Stimulated activated CD4-positive, alpha-beta T cell treated with anti-CD3 and anti-CD28 coated beads, Interleukin-12 subunit alpha, Interleukin-12 subunit beta, amount 100 ng/mL, for 48 hours (primary cell): Measurements from ENCODE around the gene ULBP3.
A peak's percentile ranks its signal among the peaks of the same experiment; 100 is the strongest.
"Not testable (repeated sequence)": the region's sequence is repeated elsewhere in the genome, so short reads cannot be mapped to it uniquely, and the experiment has no call there.

Experiments used
- DNase-seq, 3 donors: peaks; one replicate each; pipeline ENCODE4 v3.0.0-alpha.2; 2020; ENCODE audit warnings: low read depth in 2 of 3, low spot score in 1 of 3

The ULBP3 gene

DNA sequence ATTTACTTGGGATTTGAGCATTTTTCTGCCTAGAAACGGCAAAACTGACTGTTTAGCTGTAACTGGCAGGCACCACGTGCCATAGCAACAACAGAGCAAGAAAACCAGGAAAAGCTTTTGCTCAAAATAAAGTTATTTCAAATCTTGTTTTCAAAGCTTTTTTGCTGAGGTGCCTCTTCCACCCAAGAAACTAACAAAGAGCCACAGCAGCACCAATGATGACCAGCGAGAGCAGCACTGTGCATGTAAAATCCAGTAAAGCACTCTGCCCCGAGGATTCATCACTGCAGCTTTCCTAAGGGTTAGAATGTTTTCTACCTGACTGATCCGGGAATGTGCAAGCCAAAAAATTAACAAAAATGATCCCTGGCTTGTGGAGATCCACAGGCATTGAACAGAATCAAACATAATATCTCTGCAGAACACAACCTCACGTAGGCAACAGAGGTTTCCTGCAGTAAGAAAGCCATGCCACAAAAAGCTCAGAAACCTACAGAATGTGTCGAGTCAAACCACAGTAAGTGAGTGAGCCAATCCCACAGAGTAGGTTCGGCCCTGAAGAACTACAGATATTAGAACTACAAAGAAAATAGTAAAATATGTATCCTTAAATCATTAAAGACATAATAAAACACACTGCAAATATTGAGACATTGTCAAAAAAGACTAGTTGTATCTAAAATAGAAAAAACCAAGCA lies 7.4 kb upstream of the ULBP3 start:
- DNase-seq: no peak

DNA sequence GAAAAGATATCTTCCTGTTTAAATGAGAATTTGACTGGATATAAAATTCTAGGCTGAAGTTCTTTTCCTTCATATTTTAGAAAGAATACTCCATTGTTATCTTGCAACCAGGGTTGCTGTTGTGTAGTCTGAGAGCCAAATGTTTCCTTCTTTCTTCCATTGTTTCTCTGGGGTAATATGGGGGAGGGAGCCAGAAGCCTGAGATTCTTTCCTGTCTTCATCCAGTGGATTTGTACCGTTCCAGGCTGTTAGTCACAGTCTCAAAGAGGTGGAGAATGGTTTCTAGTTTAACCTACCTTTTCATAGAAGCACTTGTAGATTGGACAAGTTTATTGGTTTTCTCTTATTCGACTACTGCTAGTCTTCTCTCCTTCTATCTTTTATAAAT lies 6.1 kb upstream of the ULBP3 start:
- no peak for DNase-seq

DNA sequence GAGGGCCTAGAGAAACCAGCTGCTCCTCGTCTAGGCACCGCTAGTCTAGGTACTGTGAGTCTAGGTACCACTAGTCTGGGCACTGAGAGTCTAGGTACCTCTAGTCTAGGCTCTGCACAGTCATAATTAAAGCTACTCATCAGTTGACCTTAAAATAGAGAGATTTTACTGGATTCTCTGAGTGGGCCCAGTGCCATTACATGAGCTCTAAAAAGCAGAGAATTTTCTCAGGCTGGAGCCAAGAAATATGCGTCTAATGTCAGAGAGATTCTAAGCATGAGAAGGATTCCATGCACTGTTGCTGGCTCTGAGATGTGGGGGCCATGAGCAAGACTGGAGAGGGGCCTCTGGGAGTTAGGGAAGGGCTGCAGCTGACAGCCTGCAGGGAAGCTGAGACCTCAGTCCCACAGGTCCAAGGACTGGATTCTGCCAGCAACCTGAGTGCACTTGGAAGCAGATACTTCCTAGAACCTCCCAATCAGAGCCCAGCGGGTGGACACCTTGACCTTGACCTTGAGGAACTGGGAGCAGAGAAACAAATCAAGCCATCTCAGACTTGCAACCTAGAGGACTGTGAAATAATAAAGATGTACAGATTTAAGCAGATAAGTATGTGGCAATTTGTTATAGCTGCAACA lies 5.6 kb upstream of the ULBP3 start:
- DNase-seq: not testable (repeated sequence)

DNA sequence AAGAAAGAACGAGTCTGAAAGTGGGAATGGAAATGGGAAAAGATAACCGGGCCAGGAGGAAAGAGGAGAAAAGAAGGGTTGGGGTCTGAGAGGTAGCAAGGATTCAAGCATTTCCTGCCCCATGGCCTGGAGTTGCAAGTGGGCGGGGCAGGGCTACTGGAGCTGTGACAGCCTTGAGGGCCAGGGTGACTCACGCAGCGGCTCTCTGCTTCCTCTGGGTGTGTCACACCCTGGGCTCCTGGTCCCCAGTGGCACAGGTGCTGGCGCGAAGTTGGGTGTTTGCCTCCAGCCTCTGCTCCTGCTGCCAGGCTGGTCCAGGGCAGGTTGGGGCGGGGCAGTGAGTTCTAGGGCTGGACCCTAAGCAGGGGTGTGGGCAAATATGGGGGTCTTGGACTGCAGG lies 3.3 kb upstream of the ULBP3 start:
- DNase-seq: peak in 1 of 3 donors; percentile 30

DNA sequence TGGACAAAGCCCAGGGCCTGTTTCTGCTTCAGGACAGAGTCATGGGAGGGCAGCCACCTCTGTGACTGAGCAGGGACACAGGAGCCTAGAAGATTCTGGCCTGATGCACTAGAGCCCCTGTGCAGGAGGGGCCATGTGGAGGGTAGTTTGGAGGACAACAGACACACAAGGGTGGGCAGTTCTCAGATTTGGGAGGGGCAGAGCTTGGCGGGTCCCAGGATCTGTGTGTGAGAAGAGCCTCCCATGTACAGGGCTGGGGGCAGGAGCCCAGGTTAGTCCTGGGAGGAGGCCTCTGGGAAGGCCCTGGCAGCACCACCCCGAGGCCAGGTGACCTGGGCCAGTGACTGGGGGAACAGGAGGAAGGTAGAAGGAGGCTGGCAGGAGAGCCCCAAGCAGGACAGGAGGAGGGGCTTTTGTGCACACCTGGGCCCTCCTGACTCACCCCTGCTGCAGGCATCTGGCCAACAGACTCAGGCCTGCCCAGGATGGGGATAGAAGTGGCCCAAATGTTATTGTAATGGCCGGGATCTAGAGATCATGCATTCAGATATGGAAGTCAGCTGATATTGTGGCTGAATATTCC lies 1.4 kb upstream of the ULBP3 start:
- DNase-seq: no peak

DNA sequence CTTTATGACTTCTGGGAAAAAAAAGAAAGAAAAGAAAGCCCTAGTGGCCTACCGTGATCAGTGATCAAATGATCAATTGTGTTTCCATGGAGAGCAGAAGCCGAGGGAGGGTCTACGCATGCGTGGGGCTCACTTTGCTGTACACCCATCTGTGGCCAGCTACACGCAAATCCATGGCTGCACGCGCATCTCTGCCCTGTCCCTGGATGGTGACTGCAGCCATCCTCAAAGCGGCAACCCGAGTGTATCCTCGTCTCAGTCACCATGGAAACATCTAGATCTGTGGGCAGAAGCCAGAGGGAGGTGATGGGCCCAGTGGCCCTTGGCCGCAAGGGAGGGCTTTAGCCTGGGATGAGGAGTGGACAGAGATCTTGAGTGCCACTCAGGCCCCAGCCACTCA lies 785 bp upstream of the ULBP3 start:
- DNase-seq: no peak

DNA sequence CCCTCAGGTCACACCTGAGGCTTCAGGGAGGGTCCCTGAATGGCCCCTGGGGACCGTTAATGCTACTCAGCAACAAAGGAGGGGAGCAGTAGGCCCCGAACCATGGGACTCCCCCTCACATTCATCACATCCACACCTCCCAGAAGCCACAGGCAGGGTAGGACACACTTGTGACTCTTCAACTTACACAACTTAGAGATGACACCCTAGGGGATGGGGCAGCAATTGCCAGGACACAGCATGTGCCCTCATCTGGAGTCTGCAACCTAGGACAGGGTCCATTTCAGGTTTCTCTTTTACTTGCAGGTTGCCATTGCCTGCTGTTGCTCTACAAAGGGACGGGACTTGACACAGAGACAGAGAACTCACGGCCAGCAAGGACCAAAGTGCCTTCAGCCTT lies 770 bp downstream of the ULBP3 start:
- DNase-seq: no peak

DNA sequence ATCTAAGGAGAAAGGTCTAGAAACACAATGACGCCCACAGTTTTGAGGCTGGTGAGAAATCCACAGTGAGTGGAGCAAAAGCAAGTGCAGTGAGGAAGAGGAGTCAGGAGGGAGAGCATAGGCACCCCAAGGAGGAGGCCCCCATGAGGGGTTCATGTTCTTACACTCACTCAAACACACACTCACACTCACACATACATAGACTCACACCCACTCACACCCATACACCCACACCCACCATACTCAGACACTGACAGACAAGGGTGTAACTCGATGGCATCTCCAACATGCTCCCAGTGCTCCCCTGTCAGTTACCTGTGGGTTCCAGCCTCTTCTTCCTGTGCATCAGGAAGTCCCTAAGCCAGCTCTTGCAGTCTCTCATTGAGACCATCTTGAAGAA lies 3.8 kb downstream of the ULBP3 start:
- DNase-seq: no peak

DNA sequence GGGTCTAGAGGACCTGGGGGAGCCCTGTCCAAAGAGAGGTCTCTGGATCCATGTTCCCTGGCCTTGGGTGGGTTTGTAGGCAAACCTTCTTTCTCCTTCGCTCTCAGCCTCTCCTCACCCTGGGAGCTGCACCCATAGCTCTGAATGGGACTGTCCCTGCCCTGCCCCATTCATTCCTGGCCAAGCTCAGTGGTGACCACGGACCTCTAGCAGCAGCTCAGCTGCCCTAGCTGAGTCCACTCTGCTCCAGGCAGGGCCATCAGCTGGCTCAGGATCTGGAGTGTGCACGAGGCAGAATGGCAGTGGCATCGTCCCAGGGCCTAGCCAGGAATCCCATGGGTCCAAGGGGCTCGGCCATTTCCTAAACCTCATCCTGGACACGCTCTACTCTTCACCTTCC lies 5.3 kb downstream of the ULBP3 start:
- no peak for DNase-seq

DNA sequence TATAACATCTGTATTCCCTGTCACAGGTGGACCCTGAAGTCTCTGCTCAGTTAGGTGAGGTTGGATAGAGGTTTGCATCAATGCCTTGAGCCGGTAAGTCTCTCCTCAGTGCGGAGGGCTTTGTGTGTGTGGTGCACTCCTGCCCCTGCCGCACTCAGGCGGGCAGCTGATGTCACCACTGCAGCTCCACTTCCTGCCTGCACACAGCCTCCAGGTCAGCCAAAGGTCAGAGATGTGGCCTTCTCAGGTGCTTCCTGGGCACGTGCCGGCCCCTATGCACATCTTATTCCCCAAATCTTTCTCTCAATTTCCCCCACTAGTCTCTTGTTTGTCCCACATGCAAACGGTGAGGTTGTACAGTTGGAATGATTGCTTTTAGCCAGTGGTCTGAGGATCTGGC lies 8.9 kb downstream of the ULBP3 start:
- not testable (repeated sequence) for DNase-seq

DNA sequence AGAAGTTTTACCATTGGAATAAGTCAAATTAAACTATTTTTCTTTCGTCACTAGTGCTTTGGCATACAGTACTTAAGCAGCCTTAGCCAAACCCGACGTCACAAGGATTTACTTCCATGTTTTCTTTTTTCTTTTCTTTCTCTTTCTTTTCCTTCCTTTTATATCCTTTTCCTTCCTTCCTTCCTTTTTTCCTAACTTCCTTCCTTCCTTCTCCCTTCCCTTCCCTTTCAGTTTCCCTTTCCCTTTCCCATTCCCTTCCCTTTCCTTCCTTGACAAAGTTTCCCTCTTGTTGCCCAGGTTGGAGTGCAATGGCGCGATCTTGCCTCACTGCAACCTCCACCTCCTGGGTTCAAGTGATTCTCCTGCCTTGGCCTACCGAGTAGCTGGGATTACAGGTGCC lies 9.9 kb downstream of the ULBP3 start:
- no peak for DNase-seq

DNA sequence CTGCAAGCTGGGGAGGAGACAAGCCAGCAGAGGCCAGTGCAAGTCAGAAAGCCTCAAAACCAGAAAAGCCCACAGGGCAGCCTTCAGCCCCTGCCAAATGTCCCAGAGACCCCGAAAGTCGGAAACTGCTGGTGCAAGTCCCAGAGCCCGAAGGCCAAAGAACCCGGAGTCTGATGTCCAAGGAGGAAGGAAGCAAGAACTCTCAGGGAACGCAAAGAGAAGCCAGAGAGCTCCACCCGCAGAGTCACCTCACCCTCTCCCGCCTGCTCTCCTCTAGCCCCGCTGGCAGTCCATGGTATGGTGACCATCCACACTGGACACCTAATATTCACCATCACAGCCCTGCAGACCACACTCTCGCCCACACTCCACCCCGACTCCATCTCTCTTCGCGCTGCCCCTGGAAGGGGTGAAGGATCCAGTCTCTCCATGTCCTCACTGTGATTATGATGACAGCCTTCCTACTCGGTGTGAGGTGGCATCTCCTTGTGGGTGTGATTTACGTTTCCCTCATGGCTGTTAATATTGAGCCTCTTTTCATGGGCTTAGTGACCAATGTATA lies 10.6 kb downstream of the ULBP3 start:
- DNase-seq: no peak

DNA sequence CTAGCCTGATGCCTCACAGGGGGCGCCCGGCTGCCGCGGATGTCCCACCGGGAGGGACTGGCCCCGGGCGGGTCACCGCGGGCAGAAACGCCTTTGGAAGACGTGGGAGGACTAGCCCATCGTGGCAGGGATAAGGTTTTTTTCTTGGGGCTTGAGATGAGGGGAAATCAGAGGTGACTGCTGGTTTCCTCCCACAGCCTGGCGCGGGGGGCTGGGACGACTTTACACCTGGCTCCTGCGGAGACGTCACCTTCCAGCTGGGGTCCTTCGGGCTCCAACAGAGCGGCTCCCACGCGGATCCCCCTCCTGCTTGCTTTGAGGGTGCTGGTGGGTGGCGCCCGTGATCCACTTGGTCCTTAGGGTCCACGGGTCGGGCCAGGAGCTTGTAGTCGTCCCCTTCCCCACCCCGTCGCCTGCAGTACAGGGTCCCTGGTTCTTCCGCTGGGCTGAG lies 11.4 kb downstream of the ULBP3 start:
- no peak for DNase-seq

DNA sequence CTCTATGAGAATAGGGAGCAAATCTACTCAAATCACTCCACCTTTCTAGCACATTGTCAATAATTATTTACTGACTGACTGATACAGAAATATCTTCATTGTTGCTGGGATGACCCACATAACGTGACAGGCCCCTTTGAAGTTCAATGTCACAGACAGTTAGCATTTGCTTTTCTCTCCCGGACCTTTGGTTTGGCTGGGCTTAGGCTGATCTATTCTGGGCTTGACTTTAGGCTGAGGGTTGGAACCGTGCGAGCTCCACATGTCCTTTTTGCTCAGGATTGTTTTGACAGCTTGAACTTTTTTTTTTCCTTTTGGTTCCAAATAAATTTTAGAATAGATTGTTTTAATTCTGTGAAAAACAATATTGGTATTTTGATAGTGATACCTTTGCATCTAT lies 12.0 kb downstream of the ULBP3 start:
- DNase-seq: no peak

DNA sequence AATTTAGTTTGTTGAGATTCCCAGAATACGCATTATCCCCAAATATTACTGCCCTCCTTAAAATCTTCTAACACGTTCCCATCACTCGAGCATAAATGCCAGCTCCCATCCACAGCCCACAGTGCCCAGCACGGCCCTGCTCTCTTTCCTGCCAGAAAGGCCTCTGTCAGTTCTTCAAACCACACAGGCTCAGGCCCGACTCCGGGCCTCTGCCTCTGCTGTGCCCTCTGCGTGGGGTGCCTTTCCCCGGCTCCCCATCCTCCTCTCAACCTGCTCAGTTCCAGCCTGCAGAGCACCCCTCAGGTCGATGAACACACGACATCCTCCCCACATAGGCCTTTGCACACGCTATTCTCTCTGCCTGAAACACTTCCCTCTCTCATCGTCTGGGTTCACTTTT lies 12.8 kb downstream of the ULBP3 start:
- no peak for DNase-seq

DNA sequence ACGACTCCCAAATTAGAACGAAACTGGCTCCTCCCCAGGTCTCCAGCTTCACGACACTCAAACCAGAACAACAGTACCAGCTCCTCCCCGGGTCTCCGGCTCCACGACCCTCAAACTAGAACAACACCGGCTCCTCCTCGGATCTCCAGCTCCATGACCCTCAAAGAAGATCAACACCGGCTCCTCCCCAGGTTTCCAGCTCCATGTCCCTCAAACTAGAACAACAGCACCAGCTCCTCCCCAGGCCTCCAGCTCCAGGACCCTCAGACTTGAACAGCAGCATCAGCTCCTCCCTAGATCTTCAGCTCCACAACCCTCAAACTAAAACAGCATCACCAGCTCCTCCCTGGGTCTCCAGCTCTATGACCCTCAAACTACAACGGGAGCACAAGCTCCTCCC lies 13.8 kb downstream of the ULBP3 start:
- DNase-seq: no peak

DNA sequence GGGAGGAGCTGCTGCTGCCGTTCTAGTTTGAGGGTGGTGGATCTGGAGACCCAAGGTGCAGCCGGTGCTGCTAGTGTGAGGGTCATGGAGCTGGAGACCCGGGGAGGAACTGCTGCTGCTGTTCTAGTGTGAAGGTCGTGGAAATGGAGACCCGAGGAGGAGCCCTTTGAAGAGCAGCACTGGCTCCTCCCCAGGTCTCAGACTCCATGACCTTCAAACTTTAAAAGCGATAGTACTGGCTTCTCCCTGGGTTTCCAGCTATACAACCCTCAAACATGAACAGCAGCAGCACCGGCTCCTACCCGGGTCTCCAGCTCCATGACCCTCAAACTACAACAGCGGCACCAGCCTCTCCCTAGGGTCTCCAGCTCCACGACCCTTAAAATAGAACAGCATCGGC lies 15.5 kb downstream of the ULBP3 start:
- no peak for DNase-seq

DNA sequence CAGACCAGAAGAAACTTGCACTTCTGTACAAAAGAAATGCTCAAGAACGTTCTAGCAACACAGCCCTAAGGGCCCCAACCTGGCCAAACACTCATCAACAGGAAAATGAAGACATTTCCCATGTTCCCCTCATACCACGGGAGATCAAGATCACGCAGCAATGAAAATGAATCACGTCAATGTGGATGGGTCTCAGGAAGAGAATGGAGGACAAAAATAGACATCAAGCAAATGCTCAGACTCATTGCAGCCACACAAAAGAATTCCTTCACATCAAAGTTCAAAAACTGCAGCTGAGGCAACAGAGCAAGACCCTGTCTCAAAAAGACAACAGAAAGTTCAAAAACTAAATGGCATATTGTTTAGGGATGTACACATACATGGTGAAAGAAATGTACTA lies 18.1 kb downstream of the ULBP3 start:
- DNase-seq: no peak

DNA sequence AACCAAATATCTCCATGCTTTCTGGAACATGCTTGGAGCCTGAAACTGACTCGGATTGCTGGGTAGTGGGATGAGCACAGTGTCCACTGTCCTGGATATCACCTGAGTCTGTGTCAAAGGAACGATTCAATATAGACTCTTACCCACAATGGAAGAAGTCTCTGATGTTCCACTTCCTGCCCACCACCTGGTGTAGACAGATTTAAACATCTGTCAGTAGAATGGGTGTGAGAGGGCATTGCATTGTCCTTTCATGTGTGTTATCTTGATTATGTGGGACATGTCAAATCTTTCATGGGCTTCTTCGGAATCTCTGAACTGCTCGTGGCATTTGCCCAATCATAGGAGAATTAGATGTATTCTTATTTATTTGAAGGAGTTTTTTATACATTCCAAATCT lies 20.8 kb downstream of the ULBP3 start:
- DNase-seq: no peak

DNA sequence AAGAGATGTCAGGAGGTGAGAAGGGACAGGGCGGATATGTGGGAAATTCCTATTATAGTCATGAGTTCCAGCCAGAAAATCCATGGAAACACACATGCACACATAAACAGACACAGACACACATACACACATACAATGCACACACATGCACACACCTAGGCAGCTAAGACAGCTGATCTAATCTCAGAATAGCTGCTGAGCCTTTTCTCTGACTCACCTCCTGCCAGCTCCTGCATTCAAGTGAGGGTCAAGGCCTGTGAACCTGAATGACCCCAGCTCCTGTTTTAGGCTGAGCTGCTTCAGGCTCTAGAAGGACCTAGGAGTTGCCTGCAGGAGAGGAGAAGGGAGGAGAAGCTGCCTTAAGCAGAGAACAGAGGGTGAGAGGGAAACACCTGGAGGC lies 22.0 kb downstream of the ULBP3 start:
- DNase-seq: no peak

DNA sequence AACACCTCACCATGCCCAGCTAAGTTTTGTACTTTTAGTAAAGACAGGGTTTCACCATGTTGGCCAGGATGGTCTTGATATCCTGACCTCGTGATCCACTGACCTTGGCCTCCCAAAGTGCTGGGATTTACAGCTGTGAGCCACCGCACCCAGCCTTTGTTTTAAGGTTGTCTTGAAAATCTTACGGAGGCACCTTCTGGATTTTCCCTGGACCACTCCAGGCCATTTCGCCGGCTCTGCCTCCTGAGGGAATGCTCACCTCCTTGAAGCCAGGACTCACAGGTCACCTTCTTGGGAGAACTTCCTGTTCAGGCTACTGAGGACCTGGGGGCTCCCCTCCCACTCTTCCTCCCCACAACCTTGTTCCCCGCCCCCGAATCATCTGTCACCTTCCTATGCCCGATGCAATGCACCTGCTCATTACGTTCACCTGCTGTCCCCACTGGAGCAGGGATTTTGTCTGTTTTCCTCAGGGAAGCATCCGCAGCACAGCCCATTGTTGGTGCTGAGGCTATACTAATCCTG lies 24.2 kb downstream of the ULBP3 start:
- DNase-seq: no peak
